Medulla oblongata (tissue), 1 donor: ENCODE measurements around the gene STYXL1.

Experiments used
- DNase-seq: peaks from one replicate; pipeline ENCODE4 v3.0.0-alpha.2; 2015; ENCODE audit errors: extremely low spot score

STYXL1 gene

GRCh38 chr7:75980430-75981202, 67.2 kb downstream of the STYXL1 start:
- no peak for DNase-seq

- no peak for DNase-seq
Observed at GRCh38 chr7:75979759-75980429, 67.9 kb downstream of the STYXL1 start.

GRCh38 chr7:75977743-75978142, 70.1 kb downstream of the STYXL1 start:
- no peak for DNase-seq

- DNase-seq: no peak
Observed at GRCh38 chr7:75971961-75972763, 75.6 kb downstream of the STYXL1 start.

GRCh38 chr7:75971309-75971960, 76.4 kb downstream of the STYXL1 start:
- no peak for DNase-seq

GRCh38 chr7:75969704-75970498, 77.9 kb downstream of the STYXL1 start:
- no peak for DNase-seq

- DNase-seq: no peak
Observed at GRCh38 chr7:75969182-75969581, 78.6 kb downstream of the STYXL1 start.

- peak; percentile 88 for DNase-seq
Observed at GRCh38 chr7:75968561-75969001, 79.2 kb downstream of the STYXL1 start.

GRCh38 chr7:75968012-75968411, 79.8 kb downstream of the STYXL1 start:
- DNase-seq: no peak

- DNase-seq: peak; percentile 51
Observed at GRCh38 chr7:75967487-75967997, 80.3 kb downstream of the STYXL1 start.

GRCh38 chr7:75967055-75967454, 80.7 kb downstream of the STYXL1 start:
- DNase-seq: no peak

GRCh38 chr7:75966190-75966961, 81.4 kb downstream of the STYXL1 start:
- DNase-seq: peak; percentile 77

GRCh38 chr7:75965617-75966016, 82.2 kb downstream of the STYXL1 start:
- DNase-seq: no peak

GRCh38 chr7:75963381-75963995, 84.3 kb downstream of the STYXL1 start:
- no peak for DNase-seq

- no peak for DNase-seq
Observed at GRCh38 chr7:75962607-75963380, 85.0 kb downstream of the STYXL1 start.

GRCh38 chr7:75961218-75961617, 86.6 kb downstream of the STYXL1 start:
- no peak for DNase-seq

GRCh38 chr7:75960372-75960771, 87.4 kb downstream of the STYXL1 start:
- DNase-seq: no peak

- no peak for DNase-seq
Observed at GRCh38 chr7:75958802-75959543, 88.8 kb downstream of the STYXL1 start.
